HG02870 (cell line): ENCODE data around the gene NPBWR2.
"Not testable (repeated sequence)": the region's sequence is repeated elsewhere in the genome, so short reads cannot be mapped to it uniquely, and the experiment has no call there.

Experiments used
- ATAC-seq: cut with Tn5 transposase; IDR thresholded peaks from one replicate; pipeline ENCODE4 v1.9.1; 2021; ENCODE audit warnings: mild to moderate bottlenecking, moderate library complexity; ENCODE audit not compliant: unreplicated experiment

NPBWR2 gene

DNA sequence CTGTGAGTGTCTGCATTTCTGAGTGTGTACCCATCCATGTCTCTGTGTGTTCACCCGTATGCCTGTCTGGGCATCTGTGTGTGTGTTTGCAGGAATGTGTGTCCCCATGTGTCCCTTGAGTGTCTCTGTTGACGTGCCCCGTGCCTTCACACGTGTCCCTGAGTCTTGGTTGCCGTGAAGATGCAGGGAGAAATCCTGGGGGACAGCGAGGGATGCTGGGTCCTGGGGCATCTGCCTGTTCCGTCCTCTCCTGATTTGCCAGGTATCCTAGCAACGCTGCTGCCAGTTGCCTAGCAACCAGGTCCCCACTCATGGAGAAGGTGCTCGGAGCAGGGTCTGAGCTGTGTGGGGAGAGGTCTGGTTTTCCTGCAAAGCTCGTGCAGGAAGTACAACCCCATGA lies 17.2 kb downstream of the NPBWR2 start:
- no peak for ATAC-seq

DNA sequence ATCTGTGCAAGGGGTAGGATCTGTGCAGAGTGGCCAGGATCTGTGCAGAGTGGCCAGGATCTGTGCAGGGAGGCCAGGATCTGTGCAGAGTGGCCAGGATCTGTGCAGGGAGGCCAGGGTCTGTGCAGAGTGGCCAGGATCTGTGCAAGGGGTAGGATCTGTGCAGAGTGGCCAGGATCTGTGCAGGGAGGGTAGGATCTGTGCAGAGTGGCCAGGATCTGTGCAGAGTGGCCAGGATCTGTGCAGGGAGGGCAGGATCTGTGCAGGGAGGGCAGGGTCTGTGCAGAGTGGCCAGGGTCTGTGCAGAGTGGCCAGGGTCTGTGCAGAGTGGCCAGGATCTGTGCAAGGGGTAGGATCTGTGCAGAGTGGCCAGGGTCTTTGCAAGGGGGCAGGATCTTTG lies 18.8 kb downstream of the NPBWR2 start:
- ATAC-seq: not testable (repeated sequence)

DNA sequence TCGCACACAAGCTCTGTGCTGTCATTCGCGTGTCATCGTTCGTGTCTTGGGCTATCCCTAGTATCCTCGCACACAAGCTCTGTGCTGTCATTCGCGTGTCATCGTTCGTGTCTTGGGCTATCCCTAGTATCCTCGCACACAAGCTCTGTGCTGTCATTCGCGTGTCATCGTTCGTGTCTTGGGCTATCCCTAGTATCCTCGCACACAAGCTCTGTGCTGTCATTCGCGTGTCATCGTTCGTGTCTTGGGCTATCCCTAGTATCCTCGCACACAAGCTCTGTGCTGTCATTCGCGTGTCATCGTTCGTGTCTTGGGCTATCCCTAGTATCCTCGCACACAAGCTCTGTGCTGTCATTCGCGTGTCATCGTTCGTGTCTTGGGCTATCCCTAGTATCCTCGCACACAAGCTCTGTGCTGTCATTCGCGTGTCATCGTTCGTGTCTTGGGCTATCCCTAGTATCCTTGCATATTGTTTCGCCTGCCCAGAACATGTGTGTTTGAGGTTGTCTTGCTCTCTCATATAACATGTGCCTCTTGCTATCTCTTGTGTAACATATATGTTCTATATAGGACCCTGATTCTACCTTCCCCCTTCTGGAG lies 20.0 kb downstream of the NPBWR2 start:
- not testable (repeated sequence) for ATAC-seq

DNA sequence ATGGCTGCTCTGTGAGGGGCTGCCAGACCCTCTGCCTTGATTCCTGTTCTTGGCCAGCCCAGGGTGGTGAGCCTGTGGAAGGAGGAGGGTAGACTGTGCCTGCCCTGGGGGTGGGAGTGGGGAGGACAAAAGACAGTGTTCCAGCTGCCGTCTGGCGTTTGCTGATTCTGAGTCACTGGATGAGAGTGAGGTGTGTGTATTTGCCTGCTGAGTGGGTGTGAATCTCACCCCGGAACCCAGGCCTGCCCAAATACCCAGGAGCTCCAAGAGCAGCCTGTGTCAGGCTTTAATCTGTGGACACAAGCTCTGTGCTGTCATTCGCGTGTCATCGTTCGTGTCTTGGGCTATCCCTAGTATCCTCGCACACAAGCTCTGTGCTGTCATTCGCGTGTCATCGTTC lies 20.6 kb downstream of the NPBWR2 start:
- ATAC-seq: no peak

DNA sequence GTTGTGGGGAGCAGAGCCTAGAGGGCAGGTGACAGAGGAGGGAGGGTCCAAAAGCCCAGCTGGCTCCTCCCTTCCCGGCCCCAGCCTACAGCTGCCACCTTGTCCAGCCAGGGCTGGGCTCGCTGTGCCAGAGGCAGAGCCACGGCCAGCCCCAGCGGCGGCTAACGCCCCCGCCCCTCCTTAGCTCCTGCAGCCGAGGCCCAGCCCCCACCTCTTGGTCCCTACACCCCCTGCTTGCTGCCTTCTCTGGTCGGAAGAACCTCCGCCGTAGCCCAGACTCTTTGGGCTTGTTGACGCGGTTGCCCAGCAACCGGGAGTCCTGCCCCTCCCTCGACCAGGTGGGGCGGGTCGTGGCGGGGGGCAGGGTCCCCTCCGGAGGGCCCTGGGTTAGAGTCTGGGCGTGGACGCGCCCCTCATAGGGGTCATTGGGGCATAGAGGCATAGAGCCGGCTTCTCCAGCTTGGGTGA lies 22.6 kb downstream of the NPBWR2 start:
- ATAC-seq: no peak

DNA sequence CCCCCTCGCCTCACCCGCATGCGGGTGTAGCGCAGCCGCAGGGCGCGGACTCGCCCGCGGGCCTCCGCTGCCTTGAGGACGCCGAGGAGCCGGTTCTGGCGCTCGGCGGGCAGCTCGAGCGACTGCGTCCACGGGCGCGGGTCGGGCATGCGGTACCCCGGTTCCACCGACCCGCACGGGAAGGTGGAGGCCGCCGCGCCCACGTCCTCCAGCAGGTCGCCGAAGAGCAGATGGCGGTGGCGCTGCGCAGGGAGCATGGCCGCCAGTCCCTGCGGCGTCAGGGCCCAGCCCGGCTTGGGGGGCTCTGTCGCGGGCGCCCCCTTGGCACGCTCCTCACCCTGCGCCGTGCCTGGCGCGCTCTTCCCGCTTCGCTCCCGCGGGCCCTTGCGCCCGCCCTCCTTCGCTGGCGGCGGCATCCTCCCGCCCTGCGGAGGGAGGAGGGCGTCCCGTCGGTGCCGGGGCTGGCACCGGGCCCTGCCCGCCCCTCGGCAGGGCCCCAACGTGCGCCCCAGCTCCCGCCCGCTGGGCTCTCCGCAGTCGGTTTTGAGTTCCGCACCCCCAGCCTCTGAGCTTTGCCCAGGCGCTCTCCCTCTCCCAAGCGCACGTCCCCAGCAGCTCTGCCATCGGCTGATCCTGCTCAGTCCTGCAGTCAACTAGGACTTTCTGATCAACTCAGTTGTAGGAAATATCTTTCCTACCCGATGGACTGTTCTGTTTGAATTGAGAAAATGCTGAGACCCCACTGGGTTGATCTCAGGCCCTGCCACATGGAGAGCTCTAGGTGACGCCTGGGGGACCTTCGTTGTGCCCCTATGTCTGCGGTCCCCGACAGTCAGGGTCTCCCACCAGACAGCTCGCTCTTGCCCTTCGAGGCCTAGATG lies 23.3 kb downstream of the NPBWR2 start, which contains the start of gene LKAAEAR1:
Gene LKAAEAR1 (minus strand): TSS at position 595 of the 881 bp plus-strand sequence. CDS start 179 bp downstream, at position 416.
- no peak for ATAC-seq

DNA sequence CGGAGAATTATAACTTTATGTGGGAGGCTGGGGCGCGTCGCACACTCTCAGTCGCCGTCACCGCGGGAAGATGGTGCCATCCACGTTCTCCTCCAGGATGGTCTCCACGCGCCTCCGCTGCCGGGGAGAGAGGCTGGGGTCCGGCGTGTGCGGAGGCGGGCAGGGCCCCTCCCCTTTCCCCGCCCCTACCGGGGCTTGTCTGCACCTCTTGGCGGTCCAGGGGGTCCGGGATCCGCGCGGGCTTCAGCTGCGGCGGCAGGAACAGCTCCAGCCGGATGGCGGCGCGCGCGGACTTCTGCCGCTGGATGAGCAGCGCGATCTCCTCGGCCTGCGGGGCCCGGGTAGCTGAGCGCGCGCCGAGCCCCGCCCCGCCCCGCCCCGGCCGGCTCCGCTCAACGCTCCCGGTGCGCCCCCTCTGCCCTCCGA lies 24.0 kb downstream of the NPBWR2 start:
- no peak for ATAC-seq

DNA sequence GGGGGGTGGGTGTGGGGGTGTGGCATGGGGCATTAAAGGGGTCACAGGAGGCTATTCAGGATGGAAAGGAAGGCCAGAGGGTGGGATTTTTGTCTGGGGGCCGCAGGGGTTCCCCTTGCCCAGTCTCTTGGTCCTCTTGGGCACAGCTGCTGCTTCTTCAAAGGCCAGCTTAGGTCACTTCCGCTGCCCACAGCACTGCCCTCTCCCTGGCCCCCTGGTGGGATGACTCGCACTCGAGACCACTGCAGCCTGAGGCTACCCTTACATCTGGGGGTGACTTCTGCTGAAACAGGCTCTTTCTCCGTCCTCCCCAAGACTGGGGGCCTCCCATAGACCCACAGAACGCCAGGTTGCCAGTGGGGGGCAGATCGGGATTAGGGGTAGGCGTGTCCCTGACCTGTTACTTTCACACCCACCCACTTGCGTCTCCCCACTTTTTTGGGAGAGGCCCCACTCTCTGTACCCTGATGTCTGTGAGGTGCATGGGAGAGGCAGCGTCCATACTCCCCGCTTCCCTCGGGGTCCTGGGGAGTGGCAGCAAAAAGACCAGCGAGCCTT lies 24.5 kb downstream of the NPBWR2 start:
- no peak for ATAC-seq

DNA sequence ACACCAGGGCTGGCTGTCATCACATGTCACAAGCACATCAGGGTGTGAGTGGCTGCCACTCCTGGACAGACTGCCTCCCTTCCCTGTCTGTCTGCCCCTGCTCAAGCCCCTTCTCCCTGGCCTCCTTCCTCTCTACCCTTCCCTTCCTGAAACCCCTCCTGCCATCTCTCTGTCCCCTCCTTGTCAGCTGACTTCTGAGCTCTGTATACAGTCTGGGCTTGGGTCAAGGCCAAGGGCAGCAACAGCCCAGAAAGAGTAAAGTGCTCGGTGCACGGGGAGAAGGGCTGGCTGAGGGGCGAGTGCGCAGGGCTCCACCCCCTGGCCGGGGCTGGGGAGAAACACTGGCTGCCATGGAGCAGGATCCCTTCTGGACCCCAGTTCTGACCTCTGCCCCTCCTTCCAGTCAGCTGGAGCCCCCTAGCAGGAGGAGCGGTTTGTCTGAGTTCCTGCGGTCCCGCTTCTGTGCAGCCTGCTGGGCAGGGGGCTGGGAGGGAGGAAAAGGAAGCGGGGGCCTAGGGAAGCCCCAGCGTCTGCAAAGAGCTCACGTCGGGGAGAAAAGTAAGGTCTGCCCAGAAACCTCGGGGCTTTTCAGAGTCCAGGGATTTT lies 25.1 kb downstream of the NPBWR2 start:
- ATAC-seq: no peak

DNA sequence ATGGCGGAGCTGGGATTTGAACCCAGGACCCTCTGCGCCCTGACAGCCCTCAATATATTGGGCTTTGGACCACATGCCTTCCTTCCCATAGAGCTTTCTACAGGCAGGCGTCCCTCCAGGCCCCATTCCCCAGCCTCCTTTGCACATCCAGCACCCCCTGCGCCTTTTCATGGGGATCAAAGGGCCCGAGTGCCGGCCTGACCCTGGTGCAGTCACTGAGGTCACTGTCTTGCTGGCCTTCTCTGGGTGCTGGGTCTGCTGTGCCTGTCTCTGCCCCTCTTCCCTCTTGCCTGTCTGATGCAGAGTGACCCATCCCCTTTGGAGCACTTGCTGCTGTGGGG lies 25.8 kb downstream of the NPBWR2 start:
- no peak for ATAC-seq

DNA sequence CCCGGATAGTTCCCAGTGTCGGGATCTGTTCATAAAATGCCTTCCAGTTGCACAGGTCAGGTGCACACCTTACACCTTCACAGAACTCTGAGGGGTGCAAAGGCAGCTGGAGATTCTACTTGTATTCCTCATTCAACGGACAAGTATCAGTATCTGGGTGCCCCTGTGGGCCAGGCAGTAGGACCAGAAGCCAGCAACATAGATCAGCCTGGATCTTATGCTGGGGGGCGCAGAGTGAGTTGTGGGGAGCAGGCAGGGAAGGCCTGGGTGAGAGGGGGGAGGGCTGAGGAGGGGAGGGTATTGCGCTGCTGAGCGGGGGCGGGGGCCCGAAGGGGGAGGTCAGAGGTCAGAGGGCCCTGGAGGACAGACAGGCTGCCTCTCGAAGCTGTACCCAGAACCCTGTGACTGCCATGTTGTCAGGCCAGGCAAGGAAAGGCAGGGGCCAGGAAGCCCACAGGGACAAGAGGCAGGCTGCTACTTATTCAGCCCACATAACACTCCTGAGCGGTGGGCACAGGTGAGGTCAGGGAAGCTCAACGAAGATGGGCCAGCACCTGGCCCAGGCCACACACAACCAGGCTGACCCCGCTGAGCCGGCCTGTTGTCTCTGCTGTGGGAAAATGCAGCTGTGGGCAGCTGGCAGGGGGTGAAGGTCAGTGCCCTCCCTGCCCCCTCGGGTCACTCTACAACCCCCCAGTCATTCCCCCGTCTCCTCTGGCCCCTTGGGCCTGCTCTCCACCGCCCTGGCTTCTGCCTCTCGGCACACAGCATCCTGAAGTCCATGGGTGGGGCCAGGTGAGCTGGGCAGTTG lies 26.3 kb downstream of the NPBWR2 start:
- no peak for ATAC-seq

DNA sequence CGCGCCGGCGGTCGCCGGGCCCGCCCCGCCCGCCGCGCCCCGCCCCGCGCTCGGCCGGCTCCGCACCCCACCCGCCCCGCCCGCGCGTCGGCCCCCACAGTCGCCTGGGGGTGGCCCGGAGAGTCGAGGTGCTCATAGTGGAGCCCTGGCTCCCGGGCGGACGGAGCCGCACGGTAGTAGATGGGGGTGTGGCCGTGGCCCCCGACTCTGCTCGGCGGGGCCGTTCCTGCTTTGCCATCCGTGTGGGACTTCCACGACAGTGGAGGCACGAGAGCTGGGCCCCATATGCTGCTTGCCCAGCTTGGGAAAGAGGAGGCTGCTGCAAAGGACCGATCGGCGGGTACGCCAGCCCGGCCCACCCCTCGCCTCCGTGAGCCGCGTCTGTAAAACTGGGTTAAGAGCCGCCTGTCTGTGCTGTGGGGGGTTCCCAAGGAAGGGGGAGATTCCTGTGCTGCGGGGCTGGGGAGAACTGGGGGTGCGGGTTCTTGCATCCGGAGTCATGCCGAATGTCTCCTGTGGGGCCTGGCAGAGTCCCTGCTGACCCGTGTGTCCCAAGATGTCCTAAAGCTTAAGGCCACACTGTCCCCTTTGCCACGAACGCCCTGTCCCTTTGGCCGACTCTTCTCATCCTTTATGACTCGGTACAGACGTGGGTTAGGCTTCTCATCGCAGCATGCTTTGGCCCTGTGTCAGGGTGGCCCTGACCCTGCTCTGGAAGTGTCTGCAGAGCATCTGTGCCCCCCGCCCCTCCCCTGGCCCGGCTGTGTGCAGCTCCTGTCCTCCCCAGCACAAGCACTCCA lies 27.2 kb downstream of the NPBWR2 start, which contains the start of gene OPRL1:
Gene OPRL1 (plus strand): TSS at position 70 of the 800 bp plus-strand sequence. CDS start 12,639 bp downstream, outside the sequence.
- no peak for ATAC-seq

DNA sequence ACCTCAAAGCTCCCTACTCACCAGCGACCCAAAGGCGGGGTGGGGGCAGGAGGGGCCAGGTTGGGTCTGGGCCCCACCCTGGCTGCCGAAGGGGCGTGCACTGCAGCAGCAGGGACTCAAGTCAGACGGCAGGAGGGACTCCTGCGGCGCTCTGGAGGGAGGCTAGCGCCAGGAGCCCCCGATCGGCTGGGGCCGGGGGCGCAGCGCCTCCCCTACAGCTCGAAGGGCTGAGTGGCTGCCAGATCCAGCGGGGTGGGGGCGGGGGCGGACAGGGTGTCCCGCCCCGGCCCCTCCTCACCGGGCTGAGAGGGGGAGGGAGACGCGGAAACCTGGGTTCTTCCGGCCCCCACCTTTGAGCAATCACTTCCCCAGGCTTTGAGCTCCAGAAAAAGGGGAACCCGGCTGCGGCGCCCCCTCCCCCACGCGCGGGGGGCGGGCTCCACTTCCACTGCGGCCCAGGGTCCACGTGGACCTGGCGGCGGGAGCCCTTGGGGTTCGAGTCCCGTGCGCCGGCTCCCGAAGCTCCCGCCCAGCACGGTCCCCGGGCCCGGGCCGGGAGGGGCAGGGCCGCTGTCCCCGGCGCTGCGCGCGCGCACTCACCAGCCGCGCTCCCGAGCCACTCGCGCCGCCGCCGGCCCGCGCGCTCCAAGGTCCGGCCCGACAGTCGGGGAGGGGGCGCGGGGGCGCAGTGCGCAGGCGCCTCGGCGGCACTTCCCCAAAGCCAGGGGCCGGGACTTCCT lies 27.9 kb downstream of the NPBWR2 start, which contains the start of gene RGS19:
Gene RGS19 (minus strand): TSS at position 246 of the 740 bp plus-strand sequence. CDS start 2,632 bp downstream, outside the sequence.
- ATAC-seq: no peak

DNA sequence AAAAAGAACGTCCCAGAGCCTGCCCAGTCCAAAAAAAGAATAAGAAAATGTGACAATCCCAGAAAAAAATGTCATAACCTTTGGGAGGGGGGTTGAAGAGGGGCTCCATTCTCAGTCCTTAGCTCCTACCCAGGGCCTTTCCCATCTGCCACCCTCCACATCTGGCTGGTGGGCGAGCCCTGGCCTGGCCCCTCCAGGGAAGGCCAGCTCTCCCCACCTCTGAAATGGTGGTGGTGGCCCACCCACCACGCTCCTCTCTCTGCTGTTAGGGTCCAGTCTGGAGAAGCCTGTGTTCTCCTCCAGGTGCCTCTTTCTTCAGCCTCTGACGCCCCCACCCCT lies 28.5 kb downstream of the NPBWR2 start:
- ATAC-seq: no peak

DNA sequence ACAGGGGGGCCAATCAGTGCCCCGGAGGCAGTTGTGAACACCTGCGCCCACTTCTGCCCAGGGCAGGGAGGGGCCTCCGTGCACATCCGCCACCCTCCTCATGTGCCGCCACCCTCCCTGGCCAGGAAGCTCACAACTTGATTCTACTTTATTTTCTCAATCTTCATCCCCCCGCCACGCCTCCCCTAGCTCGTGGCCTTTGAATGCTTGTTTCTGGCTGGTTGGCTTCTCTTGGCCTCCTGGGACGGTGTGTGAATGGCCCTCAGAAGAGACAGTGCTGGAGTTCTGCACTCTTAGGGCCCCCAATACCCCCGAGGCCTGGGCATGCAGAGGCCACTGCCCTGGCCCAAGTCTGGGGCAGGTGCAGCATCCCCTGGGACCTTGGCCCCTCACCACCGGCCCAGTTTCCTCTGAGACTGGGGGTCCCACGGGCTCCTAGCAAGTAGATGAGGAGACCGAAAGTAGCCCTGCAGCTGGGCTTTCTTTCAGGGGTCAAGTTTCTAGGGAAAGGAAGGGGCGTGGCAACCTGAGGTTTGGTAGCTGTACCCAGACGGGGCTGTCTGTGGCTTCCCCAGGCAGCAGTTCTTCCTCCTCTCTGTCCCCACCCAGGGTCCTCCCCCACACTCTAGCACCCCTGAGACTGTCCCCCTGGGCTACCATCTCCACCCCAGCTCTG lies 29.4 kb downstream of the NPBWR2 start:
- no peak for ATAC-seq

DNA sequence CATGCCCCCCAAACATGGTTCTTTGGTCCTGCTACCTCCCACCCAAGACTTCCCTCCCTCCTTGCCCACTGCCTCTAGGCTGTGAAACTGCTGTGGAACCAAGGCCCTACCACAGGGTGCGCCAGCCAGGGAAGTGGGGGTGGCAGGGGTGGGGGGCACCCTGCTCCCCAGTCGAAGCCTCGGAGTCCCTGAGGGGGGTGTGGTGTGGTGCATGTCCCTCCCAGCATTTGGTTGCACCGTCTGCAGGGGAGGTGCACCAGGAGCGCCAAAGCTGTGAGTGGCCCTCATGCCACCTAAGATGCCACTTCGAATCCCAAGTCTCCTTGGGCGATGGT lies 29.9 kb downstream of the NPBWR2 start:
- no peak for ATAC-seq

DNA sequence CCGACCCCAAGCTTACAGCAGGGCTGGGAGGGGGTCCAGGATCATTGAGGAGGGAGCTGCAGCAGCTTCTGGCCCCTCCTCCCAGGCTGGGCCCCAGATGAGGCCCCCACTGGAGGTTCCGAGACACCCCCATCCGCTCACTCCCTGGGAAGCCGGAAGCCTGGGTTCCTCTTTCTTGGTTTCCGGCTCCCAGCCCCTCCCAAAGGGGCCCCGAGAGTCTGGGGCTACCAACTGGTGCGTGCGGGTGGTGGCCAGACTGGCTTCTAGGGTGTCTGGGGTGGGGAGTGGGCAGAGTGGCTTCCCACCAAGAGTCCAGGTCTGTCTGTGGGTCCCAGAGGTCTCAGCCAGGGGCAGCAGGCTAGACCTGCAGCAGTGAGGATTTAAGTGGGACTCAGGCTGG lies 30.3 kb downstream of the NPBWR2 start:
- no peak for ATAC-seq
